WTC11 (cell line): Measurements from ENCODE around the gene SPTBN4. TPM values are rescaled to one million over a fixed set of nuclear protein-coding genes. Genes with fewer than 3 reads are reported as not detected.

Experiments used
- CBFB ChIP-seq: sonication (generic); formaldehyde crosslinking; IDR thresholded peaks from 2 replicates; pipeline ENCODE4 v1.8.1; 2022; ENCODE audit warnings: mild to moderate bottlenecking, low read depth, missing genetic modification reagents
- FOXJ3 ChIP-seq: sonication (generic); formaldehyde crosslinking; IDR thresholded peaks from 2 replicates; pipeline ENCODE4 v1.9.0; 2021; ENCODE audit warnings: missing genetic modification reagents, mild to moderate bottlenecking, borderline replicate concordance
- FOXK1 ChIP-seq: sonication (generic); formaldehyde crosslinking; IDR thresholded peaks from 2 replicates; pipeline ENCODE4 v1.8.0; 2022; ENCODE audit warnings: mild to moderate bottlenecking, moderate library complexity, missing genetic modification reagents
- GABPB1 ChIP-seq: sonication (generic); formaldehyde crosslinking; IDR thresholded peaks from 2 replicates; pipeline ENCODE4 v1.8.1; 2023; ENCODE audit warnings: mild to moderate bottlenecking, missing genetic modification reagents
- GTF2I ChIP-seq: fragments of 250-450 bp; sonication (Bioruptor Pico); conservative IDR thresholded peaks from 2 replicates; pipeline ENCODE4 v1.4.0; 2021; ENCODE audit warnings: mild to moderate bottlenecking
- IRF2 ChIP-seq: sonication (generic); formaldehyde crosslinking; IDR thresholded peaks from 2 replicates; pipeline ENCODE4 v1.8.0; 2022; ENCODE audit warnings: low read depth, missing genetic modification reagents, borderline replicate concordance
- MXD4 ChIP-seq: fragments of 250-450 bp; sonication (Bioruptor Pico); IDR thresholded peaks from 2 replicates; pipeline ENCODE4 v1.8.0; 2021; ENCODE audit warnings: mild to moderate bottlenecking, moderate library complexity, borderline replicate concordance
- MYBL2 ChIP-seq: sonication (generic); formaldehyde crosslinking; IDR thresholded peaks from 2 replicates; pipeline ENCODE4 v1.8.1; 2023; ENCODE audit warnings: mild to moderate bottlenecking, moderate library complexity, missing genetic modification reagents
- NR1H2 ChIP-seq: sonication (generic); formaldehyde crosslinking; IDR thresholded peaks from 2 replicates; pipeline ENCODE4 v1.9.0; 2021; ENCODE audit warnings: mild to moderate bottlenecking, moderate library complexity, missing genetic modification reagents
- SP1 ChIP-seq: sonication (generic); formaldehyde crosslinking; conservative IDR thresholded peaks from 2 replicates; pipeline ENCODE4 v1.8.1; 2022; ENCODE audit warnings: missing genetic modification reagents
- ZBTB21 ChIP-seq: sonication (generic); formaldehyde crosslinking; IDR thresholded peaks from 2 replicates; pipeline ENCODE4 v1.8.1; 2023; ENCODE audit warnings: mild to moderate bottlenecking, missing genetic modification reagents, borderline replicate concordance
- total RNA-seq: library from RNA; stranded (reverse); gene quantifications from 3 replicates; pipeline ENCODE4 v1.2.3, GENCODE V29; 2021
- TF ChIP-seq, protein P1 (sequence below): sonication (generic); formaldehyde crosslinking; IDR thresholded peaks from 2 replicates; pipeline ENCODE4 v1.8.1; 2023; ENCODE audit warnings: mild to moderate bottlenecking, missing genetic modification reagents, moderate library complexity
- TF ChIP-seq, protein P2 (sequence below): sonication (generic); formaldehyde crosslinking; IDR thresholded peaks from 2 replicates; pipeline ENCODE4 v1.8.1; 2022; ENCODE audit warnings: low read depth, missing genetic modification reagents, borderline replicate concordance
- TF ChIP-seq, protein P3 (sequence below): sonication (generic); formaldehyde crosslinking; IDR thresholded peaks from 2 replicates; pipeline ENCODE4 v1.8.1; 2022; ENCODE audit warnings: missing genetic modification reagents, borderline replicate concordance
- TF ChIP-seq, protein P4 (sequence below): sonication (generic); formaldehyde crosslinking; IDR thresholded peaks from 2 replicates; pipeline ENCODE4 v1.8.0; 2022; ENCODE audit warnings: mild to moderate bottlenecking, missing genetic modification reagents
- TF ChIP-seq, protein P5 (sequence below): sonication (generic); formaldehyde crosslinking; IDR thresholded peaks from 2 replicates; pipeline ENCODE4 v1.8.0; 2022; ENCODE audit warnings: missing genetic modification reagents
- TF ChIP-seq, protein P6 (sequence below): sonication (generic); formaldehyde crosslinking; IDR thresholded peaks from 2 replicates; pipeline ENCODE4 v1.8.1; 2023; ENCODE audit warnings: mild to moderate bottlenecking, missing genetic modification reagents
- TF ChIP-seq, protein P7 (sequence below): sonication (generic); formaldehyde crosslinking; IDR thresholded peaks from 2 replicates; pipeline ENCODE4 v1.8.1; 2022; ENCODE audit warnings: mild to moderate bottlenecking, missing genetic modification reagents, moderate library complexity, borderline replicate concordance
- TF ChIP-seq, protein P8 (sequence below): sonication (generic); formaldehyde crosslinking; IDR thresholded peaks from 2 replicates; pipeline ENCODE4 v1.8.0; 2023; ENCODE audit warnings: mild to moderate bottlenecking, missing genetic modification reagents

The SPTBN4 gene
- total RNA-seq, 1 experiment from 2014 or later: 2.8 TPM

DNA sequence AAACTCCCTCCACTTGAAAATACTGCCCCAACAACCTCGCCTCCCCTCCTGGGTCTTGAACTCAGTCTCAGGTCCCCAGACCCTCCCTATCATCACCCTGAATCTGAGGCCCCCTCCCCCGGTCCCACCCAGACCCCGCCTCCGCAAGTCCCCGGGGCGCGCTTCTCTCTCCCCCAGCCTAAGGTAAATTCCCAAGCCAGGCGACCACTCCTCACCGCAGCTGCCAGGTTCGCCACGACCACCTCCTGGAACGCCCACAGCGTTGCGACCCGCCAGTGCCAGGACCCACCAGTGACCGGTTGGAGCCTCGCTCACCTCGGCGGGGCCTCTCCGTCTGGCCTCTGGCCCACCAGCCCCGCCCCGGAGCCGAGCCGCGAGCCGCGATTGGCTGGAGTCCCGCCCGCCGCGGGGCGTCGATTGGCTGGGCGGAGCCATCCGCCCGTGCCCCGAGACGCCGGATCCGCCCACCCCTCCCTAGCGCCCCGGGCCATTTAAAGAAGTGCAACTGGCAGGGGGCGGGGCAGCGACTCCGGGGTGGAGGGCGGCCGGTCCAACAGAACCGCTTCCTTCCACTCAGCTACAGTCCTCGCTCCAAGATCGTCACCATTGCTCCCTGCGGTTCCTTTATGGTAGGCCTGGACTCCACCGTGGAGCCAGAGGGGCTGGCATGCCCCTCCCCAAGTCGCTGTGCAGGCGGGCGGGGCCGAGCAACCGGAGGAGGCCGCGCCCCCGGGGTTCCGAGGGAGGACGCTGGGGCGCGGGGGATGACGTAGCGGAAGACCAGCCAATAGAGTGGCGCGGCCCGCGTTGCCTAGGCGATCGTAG, 22.6 kb upstream of the SPTBN4 start, which contains the start of gene SERTAD3 (continued):
- TF ChIP-seq, protein P1, sequence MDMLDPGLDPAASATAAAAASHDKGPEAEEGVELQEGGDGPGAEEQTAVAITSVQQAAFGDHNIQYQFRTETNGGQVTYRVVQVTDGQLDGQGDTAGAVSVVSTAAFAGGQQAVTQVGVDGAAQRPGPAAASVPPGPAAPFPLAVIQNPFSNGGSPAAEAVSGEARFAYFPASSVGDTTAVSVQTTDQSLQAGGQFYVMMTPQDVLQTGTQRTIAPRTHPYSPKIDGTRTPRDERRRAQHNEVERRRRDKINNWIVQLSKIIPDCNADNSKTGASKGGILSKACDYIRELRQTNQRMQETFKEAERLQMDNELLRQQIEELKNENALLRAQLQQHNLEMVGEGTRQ (CRISPR knock-in tag): peak; percentile 45
- TF ChIP-seq CBFB: no peak
- TF ChIP-seq, protein P2, sequence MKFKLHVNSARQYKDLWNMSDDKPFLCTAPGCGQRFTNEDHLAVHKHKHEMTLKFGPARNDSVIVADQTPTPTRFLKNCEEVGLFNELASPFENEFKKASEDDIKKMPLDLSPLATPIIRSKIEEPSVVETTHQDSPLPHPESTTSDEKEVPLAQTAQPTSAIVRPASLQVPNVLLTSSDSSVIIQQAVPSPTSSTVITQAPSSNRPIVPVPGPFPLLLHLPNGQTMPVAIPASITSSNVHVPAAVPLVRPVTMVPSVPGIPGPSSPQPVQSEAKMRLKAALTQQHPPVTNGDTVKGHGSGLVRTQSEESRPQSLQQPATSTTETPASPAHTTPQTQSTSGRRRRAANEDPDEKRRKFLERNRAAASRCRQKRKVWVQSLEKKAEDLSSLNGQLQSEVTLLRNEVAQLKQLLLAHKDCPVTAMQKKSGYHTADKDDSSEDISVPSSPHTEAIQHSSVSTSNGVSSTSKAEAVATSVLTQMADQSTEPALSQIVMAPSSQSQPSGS: no peak
- TF ChIP-seq, protein P3, sequence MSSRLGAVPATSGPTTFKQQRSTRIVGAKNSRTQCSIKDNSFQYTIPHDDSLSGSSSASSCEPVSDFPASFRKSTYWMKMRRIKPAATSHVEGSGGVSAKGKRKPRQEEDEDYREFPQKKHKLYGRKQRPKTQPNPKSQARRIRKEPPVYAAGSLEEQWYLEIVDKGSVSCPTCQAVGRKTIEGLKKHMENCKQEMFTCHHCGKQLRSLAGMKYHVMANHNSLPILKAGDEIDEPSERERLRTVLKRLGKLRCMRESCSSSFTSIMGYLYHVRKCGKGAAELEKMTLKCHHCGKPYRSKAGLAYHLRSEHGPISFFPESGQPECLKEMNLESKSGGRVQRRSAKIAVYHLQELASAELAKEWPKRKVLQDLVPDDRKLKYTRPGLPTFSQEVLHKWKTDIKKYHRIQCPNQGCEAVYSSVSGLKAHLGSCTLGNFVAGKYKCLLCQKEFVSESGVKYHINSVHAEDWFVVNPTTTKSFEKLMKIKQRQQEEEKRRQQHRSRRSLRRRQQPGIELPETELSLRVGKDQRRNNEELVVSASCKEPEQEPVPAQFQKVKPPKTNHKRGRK (CRISPR knock-in tag): no peak
- no peak for TF ChIP-seq IRF2 (CRISPR knock-in tag)
- TF ChIP-seq, protein P4, sequence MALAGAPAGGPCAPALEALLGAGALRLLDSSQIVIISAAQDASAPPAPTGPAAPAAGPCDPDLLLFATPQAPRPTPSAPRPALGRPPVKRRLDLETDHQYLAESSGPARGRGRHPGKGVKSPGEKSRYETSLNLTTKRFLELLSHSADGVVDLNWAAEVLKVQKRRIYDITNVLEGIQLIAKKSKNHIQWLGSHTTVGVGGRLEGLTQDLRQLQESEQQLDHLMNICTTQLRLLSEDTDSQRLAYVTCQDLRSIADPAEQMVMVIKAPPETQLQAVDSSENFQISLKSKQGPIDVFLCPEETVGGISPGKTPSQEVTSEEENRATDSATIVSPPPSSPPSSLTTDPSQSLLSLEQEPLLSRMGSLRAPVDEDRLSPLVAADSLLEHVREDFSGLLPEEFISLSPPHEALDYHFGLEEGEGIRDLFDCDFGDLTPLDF (CRISPR knock-in tag): no peak
- peak; percentile 49; the same call in 1 of the 2 replicates for TF ChIP-seq FOXK1 (CRISPR knock-in tag)
- no peak for TF ChIP-seq GABPB1 (CRISPR knock-in tag)
- peak; percentile 87; the same call in 1 of the 2 replicates for TF ChIP-seq MYBL2
- TF ChIP-seq SP1 (CRISPR knock-in tag): peak; percentile 70; the same call in 1 of the 2 replicates
- TF ChIP-seq ZBTB21 (CRISPR knock-in tag): peak; percentile 83
- TF ChIP-seq GTF2I: no peak
- no peak for TF ChIP-seq NR1H2 (CRISPR knock-in tag)
- TF ChIP-seq, protein P5, sequence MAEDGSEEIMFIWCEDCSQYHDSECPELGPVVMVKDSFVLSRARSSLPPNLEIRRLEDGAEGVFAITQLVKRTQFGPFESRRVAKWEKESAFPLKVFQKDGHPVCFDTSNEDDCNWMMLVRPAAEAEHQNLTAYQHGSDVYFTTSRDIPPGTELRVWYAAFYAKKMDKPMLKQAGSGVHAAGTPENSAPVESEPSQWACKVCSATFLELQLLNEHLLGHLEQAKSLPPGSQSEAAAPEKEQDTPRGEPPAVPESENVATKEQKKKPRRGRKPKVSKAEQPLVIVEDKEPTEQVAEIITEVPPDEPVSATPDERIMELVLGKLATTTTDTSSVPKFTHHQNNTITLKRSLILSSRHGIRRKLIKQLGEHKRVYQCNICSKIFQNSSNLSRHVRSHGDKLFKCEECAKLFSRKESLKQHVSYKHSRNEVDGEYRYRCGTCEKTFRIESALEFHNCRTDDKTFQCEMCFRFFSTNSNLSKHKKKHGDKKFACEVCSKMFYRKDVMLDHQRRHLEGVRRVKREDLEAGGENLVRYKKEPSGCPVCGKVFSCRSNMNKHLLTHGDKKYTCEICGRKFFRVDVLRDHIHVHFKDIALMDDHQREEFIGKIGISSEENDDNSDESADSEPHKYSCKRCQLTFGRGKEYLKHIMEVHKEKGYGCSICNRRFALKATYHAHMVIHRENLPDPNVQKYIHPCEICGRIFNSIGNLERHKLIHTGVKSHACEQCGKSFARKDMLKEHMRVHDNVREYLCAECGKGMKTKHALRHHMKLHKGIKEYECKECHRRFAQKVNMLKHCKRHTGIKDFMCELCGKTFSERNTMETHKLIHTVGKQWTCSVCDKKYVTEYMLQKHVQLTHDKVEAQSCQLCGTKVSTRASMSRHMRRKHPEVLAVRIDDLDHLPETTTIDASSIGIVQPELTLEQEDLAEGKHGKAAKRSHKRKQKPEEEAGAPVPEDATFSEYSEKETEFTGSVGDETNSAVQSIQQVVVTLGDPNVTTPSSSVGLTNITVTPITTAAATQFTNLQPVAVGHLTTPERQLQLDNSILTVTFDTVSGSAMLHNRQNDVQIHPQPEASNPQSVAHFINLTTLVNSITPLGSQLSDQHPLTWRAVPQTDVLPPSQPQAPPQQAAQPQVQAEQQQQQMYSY (CRISPR knock-in tag): no peak
- no peak for TF ChIP-seq FOXJ3
- TF ChIP-seq, protein P6, sequence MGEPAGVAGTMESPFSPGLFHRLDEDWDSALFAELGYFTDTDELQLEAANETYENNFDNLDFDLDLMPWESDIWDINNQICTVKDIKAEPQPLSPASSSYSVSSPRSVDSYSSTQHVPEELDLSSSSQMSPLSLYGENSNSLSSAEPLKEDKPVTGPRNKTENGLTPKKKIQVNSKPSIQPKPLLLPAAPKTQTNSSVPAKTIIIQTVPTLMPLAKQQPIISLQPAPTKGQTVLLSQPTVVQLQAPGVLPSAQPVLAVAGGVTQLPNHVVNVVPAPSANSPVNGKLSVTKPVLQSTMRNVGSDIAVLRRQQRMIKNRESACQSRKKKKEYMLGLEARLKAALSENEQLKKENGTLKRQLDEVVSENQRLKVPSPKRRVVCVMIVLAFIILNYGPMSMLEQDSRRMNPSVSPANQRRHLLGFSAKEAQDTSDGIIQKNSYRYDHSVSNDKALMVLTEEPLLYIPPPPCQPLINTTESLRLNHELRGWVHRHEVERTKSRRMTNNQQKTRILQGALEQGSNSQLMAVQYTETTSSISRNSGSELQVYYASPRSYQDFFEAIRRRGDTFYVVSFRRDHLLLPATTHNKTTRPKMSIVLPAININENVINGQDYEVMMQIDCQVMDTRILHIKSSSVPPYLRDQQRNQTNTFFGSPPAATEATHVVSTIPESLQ: no peak
- TF ChIP-seq, protein P7, sequence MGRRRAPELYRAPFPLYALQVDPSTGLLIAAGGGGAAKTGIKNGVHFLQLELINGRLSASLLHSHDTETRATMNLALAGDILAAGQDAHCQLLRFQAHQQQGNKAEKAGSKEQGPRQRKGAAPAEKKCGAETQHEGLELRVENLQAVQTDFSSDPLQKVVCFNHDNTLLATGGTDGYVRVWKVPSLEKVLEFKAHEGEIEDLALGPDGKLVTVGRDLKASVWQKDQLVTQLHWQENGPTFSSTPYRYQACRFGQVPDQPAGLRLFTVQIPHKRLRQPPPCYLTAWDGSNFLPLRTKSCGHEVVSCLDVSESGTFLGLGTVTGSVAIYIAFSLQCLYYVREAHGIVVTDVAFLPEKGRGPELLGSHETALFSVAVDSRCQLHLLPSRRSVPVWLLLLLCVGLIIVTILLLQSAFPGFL (CRISPR knock-in tag): no peak
- TF ChIP-seq, protein P8, sequence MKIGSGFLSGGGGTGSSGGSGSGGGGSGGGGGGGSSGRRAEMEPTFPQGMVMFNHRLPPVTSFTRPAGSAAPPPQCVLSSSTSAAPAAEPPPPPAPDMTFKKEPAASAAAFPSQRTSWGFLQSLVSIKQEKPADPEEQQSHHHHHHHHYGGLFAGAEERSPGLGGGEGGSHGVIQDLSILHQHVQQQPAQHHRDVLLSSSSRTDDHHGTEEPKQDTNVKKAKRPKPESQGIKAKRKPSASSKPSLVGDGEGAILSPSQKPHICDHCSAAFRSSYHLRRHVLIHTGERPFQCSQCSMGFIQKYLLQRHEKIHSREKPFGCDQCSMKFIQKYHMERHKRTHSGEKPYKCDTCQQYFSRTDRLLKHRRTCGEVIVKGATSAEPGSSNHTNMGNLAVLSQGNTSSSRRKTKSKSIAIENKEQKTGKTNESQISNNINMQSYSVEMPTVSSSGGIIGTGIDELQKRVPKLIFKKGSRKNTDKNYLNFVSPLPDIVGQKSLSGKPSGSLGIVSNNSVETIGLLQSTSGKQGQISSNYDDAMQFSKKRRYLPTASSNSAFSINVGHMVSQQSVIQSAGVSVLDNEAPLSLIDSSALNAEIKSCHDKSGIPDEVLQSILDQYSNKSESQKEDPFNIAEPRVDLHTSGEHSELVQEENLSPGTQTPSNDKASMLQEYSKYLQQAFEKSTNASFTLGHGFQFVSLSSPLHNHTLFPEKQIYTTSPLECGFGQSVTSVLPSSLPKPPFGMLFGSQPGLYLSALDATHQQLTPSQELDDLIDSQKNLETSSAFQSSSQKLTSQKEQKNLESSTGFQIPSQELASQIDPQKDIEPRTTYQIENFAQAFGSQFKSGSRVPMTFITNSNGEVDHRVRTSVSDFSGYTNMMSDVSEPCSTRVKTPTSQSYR (CRISPR knock-in tag): no peak
- no peak for TF ChIP-seq MXD4 (CRISPR knock-in tag)
